HEK293 (cell line): ENCODE measurements around the gene SLCO4A1.
A peak's percentile ranks its signal among the peaks of the same experiment; 100 is the strongest.

Source experiments
- CTCF ChIA-PET: fragments of 350-600 bp; formaldehyde crosslinking; extraction: SDS; loops from one replicate; lab custom pipeline; 2021; ENCODE audit warnings: antibody characterized with exemption; lab: Yijun Ruan, JAX
- POLR2A ChIA-PET: fragments of 300-600 bp; formaldehyde crosslinking; extraction: SDS; loops from one replicate; lab custom pipeline; 2020; ENCODE audit warnings: antibody characterized with exemption, inconsistent platforms; lab: Yijun Ruan, JAX
- H3K27ac ChIP-seq: fragments of 200-500 bp; sonication (Bioruptor generic); 2 replicates; pipeline ENCODE4 v1.5.1; 2014; ENCODE audit warnings: low read depth, low read length, control low read depth, inconsistent platforms; ENCODE audit errors: extremely low read depth
- H3K36me3 ChIP-seq, 2 experiments: fragments of 200-500 bp in 1 of 2; sonication (Bioruptor generic) in 1 of 2; 1 replicate in 1 of 2; 2 replicates in 1 of 2; pipeline ENCODE4 v1.5.1; 2014 to 2017; ENCODE audit warnings: inconsistent platforms in 2 of 2, low read length in 2 of 2; ENCODE audit not compliant: control insufficient read depth in 2 of 2, insufficient read depth in 1 of 2
- H3K4me1 ChIP-seq: fragments of 200-500 bp; sonication (Bioruptor generic); 2 replicates; pipeline ENCODE4 v1.5.1; 2014; ENCODE audit warnings: mild to moderate bottlenecking, low read length, inconsistent platforms; ENCODE audit not compliant: control insufficient read depth, insufficient read depth
- H3K4me3 ChIP-seq: 2 replicates; pipeline ENCODE4 v1.5.1; 2011; ENCODE audit warnings: low read depth, mild to moderate bottlenecking, control low read depth, low read length, moderate library complexity
- H3K9me3 ChIP-seq: fragments of 200-500 bp; sonication (Bioruptor generic); 2 replicates; pipeline ENCODE4 v1.5.1; 2014; ENCODE audit warnings: low read depth, low read length, inconsistent platforms; ENCODE audit not compliant: control insufficient read depth, insufficient read depth
- IKZF3 ChIP-seq: fragments of 450-650 bp; IDR thresholded peaks from 2 replicates; pipeline ENCODE4 v1.5.0; 2018; ENCODE audit warnings: missing biosample characterization, mild to moderate bottlenecking, missing genetic modification characterization, moderate library complexity
- KLF1 ChIP-seq: fragments of 450-650 bp; formaldehyde crosslinking; IDR thresholded peaks from 2 replicates; pipeline ENCODE4 v1.5.1; 2016; ENCODE audit warnings: missing biosample characterization, missing genetic modification characterization
- PRDM2 ChIP-seq: fragments of 450-650 bp; formaldehyde crosslinking; IDR thresholded peaks from 2 replicates; pipeline ENCODE4 v1.5.1; 2016; ENCODE audit warnings: missing biosample characterization, missing genetic modification characterization, borderline replicate concordance
- REST ChIP-seq: fragments of 450-650 bp; formaldehyde crosslinking; IDR thresholded peaks from 2 replicates; pipeline ENCODE4 v1.5.1; 2016; ENCODE audit warnings: missing biosample characterization, missing genetic modification characterization
- SP3 ChIP-seq: fragments of 450-650 bp; formaldehyde crosslinking; IDR thresholded peaks from 2 replicates; pipeline ENCODE4 v1.5.1; 2016; ENCODE audit warnings: missing biosample characterization, missing genetic modification characterization
- ZBTB6 ChIP-seq: fragments of 450-650 bp; formaldehyde crosslinking; IDR thresholded peaks from 2 replicates; pipeline ENCODE4 v1.5.1; 2017; ENCODE audit warnings: missing biosample characterization, missing genetic modification characterization
- ZIC2 ChIP-seq: fragments of 450-650 bp; formaldehyde crosslinking; IDR thresholded peaks from 2 replicates; pipeline ENCODE4 v1.5.1; 2016; ENCODE audit warnings: missing biosample characterization, missing genetic modification characterization
- ZNF18 ChIP-seq: fragments of 450-650 bp; formaldehyde crosslinking; IDR thresholded peaks from 2 replicates; pipeline ENCODE4 v1.5.1; 2016; ENCODE audit warnings: missing biosample characterization, missing genetic modification characterization
- ZNF202 ChIP-seq: fragments of 450-650 bp; formaldehyde crosslinking; IDR thresholded peaks from 2 replicates; pipeline ENCODE4 v1.5.1; 2016; ENCODE audit warnings: missing biosample characterization, missing genetic modification characterization, borderline replicate concordance
- ZNF311 ChIP-seq: fragments of 450-650 bp; formaldehyde crosslinking; IDR thresholded peaks from 2 replicates; pipeline ENCODE4 v1.5.1; 2017; ENCODE audit warnings: missing biosample characterization, missing genetic modification characterization, borderline replicate concordance
- ZNF350 ChIP-seq: fragments of 450-650 bp; formaldehyde crosslinking; IDR thresholded peaks from 2 replicates; pipeline ENCODE4 v1.5.0; 2017; ENCODE audit warnings: missing biosample characterization, mild to moderate bottlenecking, missing genetic modification characterization
- ZNF398 ChIP-seq: fragments of 450-650 bp; formaldehyde crosslinking; IDR thresholded peaks from 2 replicates; pipeline ENCODE4 v1.5.1; 2017; ENCODE audit warnings: missing biosample characterization, missing genetic modification characterization
- ZNF514 ChIP-seq: fragments of 450-650 bp; formaldehyde crosslinking; IDR thresholded peaks from 2 replicates; pipeline ENCODE4 v1.5.1; 2016; ENCODE audit warnings: missing biosample characterization, missing genetic modification characterization
- ZNF561 ChIP-seq: fragments of 450-650 bp; IDR thresholded peaks from 2 replicates; pipeline ENCODE4 v1.5.1; 2018; ENCODE audit warnings: missing biosample characterization, missing genetic modification characterization, borderline replicate concordance
- ZNF837 ChIP-seq: fragments of 450-650 bp; formaldehyde crosslinking; IDR thresholded peaks from 2 replicates; pipeline ENCODE4 v1.5.1; 2016; ENCODE audit warnings: missing biosample characterization, missing genetic modification characterization

The SLCO4A1 gene

GRCh38 chr20:62647521-62648317, 5.4 kb downstream of the SLCO4A1 start:
- CTCF ChIA-PET: no interaction called here
- POLR2A ChIA-PET: no interaction called here
- Histone ChIP-seq H3K9me3 (no peaks in the 10 kb centered on the region), H3K36me3 (peaks cover 0 to 5% of the 10 kb centered on the region in 2 experiments; a peak in 1 of 3 replicates), H3K4me1 (peaks cover 9% of the 10 kb centered on the region), H3K27ac (no peak overlapping the region), H3K4me3 (no peak overlapping the region)
- TF ChIP-seq ZBTB6: no peak
- TF ChIP-seq ZNF350 (tag by site-specific recombination): no peak
- no peak for TF ChIP-seq ZNF202 (tag by site-specific recombination)
- TF ChIP-seq ZNF561 (tag by site-specific recombination): no peak
- TF ChIP-seq ZIC2: peak; percentile 75
- no peak for TF ChIP-seq ZNF514
- no peak for TF ChIP-seq REST
- no peak for TF ChIP-seq SP3

GRCh38 chr20:62648318-62648995, 6.2 kb downstream of the SLCO4A1 start:
- CTCF ChIA-PET: interaction anchor here (1.1 kb wide), 1 partner anchor 144 kb away, joined by 3 read pairs; no protein-coding TSS in a partner anchor
- H3K36me3 ChIP-seq: peaks cover 0 to 5% of the 10 kb centered on the region in 2 experiments; a peak in 1 of 3 replicates
- H3K4me3 ChIP-seq: no peak overlapping the region
- H3K4me1 ChIP-seq: peaks cover 9% of the 10 kb centered on the region
- no peaks in the 10 kb centered on the region for H3K9me3 ChIP-seq
- no peak overlapping the region for H3K27ac ChIP-seq
- POLR2A ChIA-PET: no interaction called here
- TF ChIP-seq ZNF398 (tag by site-specific recombination) (no peak), IKZF3 (tag by site-specific recombination) (0 out of 2 replicates have a peak, but pooled peaks have one; percentile 6), KLF1 (tag by site-specific recombination) (0 out of 2 replicates have a peak, but pooled peaks have one; percentile 22), PRDM2 (no peak), ZNF311 (tag by site-specific recombination) (no peak), ZNF18 (tag by site-specific recombination) (no peak), ZNF837 (tag by site-specific recombination) (no peak), ZIC2 (0 out of 2 replicates have a peak, but pooled peaks have one; percentile 28)
